ENCODE results near the gene PPP2R2D.

The PPP2R2D gene

GRCh38 chr10:131954356-131954965 is 53.7 kb downstream of the PPP2R2D start:
- DNase-seq = no peak

DNA sequence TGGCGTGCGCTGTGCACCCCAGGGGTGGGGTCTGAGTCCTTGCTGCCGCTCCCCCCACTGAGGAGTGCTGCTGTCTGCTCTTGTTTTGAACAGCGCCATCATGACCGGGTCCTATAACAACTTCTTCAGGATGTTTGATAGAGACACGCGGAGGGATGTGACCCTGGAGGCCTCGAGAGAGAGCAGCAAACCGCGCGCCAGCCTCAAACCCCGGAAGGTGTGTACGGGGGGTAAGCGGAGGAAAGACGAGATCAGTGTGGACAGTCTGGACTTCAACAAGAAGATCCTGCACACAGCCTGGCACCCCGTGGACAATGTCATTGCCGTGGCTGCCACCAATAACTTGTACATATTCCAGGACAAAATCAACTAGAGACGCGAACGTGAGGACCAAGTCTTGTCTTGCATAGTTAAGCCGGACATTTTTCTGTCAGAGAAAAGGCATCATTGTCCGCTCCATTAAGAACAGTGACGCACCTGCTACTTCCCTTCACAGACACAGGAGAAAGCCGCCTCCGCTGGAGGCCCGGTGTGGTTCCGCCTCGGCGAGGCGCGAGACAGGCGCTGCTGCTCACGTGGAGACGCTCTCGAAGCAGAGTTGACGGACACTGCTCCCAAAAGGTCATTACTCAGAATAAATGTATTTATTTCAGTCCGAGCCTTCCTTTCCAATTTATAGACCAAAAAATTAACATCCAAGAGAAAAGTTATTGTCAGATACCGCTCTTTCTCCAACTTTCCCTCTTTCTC is 55.0 kb downstream of the PPP2R2D start:
- DNase-seq = no peak

DNA sequence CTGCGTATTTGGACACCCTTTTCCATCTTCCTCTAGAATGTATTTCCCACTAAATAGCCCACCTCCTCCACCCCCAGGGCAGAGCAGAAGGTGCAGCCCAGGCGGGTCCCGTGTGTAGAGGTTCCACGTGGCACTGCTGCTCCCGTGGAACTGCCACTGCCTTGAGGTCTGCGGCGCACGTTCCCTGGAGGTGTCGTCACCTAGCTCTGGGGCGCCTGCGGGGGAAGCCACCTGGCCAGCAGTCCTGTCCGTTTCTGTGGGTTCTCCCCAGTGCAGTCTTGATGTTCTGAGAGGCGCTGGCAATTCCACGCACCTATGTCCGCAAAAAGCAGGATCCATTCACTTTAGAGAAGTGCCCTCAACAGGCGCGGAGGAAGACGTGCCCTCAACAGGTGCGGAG is 59.0 kb downstream of the PPP2R2D start:
- no peak for DNase-seq

DNA sequence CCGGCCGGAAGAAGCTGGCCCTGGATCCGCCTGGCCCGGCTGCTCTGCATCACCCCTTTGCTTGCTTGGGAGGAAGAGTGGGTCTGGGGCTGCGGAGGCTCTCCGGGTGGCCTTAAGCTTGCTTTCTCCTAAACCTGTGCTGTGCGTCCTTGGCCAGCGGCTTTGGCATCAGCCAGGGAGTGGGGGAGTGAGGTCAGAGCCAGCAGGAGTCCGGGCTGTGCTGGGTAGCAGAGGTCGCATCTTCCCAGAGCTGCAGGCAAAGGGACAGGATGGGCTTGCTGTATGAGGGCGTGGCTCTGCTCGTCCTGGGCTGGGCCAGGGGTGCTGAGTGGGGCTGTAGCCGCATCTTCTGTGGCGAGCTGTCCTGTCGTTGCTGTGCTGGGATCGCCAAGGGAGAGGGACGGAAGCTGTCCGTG is 59.8 kb downstream of the PPP2R2D start:
- no peak for DNase-seq

DNA sequence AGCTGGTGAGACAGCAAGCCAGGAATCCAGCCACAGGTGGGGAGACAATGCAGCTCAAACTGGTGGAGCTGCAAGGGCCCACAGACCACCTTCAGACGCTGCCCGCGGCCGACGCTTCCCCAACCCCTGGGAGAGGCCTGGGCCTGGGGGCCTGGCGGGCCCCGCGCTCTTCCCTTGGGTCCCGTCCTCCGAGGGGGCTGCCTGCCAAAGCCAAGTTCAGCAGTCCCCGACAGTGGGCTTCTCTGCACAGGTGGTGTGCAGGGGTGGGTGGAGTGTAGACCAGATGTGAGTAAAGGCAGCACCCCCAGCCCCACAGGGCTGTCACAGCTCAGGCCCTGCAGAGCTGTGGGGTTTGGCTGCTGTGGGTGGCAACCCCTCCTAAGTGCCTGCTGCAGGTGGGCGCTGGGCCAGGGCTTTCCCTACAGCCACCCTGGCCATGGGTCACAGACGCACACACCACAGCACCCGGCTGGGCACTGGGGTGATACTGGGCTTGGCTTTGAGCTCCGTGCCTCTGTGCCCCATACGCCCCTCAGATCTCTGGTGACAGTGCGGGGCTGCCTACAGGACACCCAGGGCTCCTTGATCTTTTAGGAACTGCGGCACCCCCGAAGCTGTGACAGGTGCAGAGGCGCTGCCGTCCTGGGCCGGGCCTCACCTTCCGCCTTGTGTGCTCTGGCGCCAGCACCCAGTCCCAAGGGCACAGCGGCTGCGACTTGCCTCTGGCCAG is 60.4 kb downstream of the PPP2R2D start:
- no peak for DNase-seq

GRCh38 chr10:131961777-131962662 is 61.2 kb downstream of the PPP2R2D start:
- no peak for DNase-seq

DNA sequence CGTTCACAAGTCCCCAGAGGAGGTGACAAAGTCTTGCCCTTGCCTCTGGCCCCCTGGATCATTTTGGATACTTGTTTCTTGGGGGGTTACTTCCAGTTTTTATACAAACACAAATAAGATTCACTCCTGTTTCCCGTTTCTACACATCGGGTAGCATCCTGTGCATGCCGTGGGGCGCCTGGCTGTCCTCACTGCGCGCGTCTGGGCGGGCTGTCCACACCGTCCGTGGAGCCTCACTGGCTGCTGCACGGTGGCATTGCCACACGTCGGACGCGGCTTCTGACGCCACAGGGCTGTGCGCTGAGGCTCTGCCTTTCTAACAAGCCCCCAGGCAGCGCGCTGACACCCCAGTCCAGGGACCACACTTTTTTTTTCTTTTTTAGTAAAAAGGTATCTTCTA is 62.5 kb downstream of the PPP2R2D start:
- no peak for DNase-seq

DNA sequence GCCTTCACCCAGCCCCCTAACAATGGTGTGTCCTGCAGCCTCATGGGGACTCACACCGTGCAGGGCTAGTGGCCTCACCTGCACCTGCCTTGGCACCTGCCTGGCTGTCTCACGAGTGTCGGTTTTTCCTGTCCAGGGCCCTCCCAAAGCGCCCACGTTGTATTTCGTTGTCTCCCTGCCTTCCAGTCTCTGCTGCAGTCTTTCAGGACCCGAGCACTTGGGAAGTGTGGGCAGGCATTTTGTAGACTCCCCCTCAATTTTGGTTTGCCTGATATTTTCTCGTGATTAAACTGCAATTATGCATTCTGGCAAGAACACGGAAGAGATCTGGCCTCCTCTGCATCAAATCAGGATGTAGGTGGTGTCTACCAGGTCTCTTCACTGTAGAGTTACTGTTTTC is 63.0 kb downstream of the PPP2R2D start:
- DNase-seq = no peak

DNA sequence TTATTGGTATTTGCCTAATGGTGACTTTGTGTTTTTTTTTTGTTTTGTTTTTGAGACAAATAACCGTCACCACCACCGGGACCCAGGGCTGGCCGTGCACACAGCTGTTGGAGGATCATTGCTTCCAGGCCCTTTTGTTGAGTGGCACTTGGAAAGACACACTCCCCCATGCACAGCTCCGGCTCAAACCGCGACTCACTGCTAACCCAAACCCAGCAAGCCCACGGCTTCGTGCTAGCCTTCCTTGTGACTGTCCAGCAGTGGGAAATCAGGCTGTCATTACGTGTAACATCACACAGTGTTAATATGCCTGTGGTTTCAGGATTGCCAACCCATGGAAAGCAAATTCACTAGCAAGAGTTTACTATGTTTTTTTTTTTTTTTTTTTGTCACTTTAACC is 63.5 kb downstream of the PPP2R2D start:
- no peak for DNase-seq

DNA sequence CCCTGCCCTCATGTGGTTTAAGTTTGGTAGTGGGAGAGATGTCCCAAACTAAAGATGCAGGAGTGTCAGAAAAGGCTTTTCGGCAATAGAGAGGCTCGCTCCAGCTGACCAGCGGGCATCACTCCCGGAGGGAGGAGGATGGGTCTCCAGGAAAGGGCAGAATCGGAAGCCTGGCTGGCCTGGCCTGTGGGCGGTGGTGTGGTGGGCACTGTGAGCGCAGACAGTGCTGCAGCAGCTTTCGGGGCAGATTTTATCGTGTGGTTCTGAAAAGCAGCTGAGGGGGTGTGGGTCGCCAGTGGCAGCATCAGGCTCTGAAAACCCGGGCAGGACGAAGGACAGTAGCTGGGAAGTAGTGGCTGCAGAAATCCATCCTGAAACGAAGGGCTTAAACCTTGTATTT is 68.1 kb downstream of the PPP2R2D start:
- no peak for DNase-seq

DNA sequence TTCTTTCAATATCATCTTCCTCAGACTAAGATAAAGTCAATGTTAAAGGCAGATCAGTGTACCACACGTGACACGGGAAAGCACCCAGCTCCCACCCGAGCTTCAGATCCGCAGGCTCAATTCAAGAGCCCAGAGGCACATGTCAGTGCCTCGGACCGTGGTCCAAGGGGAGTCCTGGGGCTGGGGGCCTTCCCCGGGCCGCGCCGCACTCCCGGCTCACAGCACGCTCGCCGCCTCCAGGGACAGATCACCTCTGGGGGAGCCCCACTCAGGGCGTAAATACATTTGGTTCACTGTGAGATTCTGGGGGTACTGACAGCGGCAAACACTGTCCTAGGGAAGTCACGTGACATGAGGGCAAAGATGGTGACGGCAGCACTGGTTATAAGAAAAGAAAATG is 70.1 kb downstream of the PPP2R2D start:
- DNase-seq = no peak

DNA sequence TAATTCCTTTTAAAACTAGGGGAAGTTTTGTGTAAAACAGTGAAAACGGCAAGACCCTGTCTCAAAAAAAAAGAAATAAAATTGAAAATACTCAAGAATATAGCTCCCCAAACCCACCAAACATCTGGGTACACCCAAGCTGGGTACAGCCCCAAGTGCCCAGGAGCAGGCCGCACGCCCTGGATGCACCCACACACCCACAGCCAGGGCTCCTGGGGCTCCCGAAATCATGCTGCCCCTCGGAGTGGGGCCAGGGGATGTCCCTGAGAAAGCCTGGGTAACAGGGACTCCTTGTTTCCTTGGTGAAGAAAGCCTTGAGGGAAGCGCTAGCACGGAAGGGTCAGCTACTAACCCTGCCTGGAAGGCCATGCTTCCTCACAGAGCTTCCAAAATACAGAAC is 70.8 kb downstream of the PPP2R2D start:
- no peak for DNase-seq

DNA sequence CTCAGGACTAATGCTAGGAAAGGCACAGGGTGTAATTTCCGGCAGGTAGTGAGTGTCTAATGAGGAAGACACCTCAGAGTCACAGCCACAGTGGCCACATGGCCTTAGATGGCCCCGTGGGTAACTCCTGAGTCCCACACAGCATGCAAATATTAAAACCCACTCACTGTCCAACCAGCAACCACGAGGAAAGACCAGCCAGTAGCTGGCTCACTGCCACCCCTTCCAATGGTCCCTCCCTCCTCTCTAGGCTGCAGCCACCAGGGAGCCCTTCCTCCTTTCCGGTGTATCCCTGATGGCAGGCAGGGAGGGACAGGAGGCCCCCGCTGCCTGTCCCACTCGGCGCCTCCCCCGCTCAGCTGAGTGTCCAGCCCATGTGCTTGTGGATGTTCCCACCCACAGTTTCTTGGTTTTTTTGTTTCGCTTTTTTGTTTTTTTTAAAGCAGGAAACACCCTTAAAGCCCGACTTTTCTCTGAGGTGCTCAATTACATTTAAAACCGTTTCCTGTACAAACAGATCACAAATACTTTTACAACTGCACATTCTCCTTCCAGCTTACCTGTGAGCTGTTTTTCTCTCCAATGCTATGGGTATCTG is 71.8 kb downstream of the PPP2R2D start:
- no peak for DNase-seq

GRCh38 chr10:131973160-131973951 is 72.5 kb downstream of the PPP2R2D start:
- DNase-seq = no peak

DNA sequence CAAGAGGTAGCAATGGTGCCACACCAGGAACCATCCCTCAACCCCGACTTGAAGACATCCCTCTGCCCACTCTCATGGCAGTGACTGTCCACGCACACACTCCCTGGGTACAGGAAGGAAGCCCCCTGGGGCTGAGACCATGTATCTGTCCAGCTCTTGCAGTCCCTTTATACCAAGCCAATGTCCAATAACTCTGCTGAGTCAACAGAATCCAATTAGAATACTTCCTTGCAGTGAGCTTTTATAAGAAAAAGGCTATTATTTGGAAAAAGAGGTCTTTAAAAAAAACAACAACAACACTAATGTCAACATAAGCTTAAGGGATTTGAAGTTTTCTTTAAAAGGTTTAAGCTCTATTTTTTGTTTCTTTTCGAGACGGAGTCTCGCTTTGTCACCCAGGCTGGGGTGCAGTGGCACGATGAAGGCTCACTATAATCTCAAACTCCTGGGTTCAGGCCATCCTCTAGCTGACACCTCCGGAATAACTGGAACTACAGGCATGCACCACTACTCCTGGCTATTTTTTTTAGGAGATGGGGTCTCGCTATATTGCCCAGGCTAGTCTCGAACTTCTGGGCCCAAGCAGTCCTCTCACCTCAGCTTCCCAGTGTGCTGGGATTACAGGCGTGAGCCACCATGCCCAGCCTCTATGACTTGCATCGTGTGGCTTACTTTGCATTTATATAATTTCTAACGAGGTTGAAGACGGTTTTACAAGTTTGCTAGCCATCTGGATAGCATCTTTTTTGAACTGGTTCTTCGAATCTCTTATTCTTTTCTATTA is 73.4 kb downstream of the PPP2R2D start:
- no peak for DNase-seq

DNA sequence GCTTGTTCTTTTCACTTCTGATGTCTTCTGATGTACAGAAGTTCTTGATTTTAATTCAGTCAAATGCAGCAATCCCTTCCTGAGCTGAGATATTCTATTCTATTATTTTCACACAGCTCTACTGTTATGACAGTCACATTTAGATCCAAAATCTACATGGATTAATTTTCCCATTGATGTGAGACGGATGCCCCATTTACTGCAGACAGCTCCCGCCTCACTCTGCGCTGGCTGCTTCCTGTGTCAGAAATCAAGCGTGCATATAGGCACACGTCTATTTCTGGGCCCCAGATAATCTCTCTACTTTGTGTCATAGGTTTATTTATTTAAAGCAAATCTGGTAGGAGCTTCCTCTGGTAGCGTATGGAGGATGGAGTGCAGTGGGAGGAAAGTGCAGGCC is 74.2 kb downstream of the PPP2R2D start:
- no peak for DNase-seq

- DNase-seq = no peak
Observed at GRCh38 chr10:131975796-131976195, 75.0 kb downstream of the PPP2R2D start.

GRCh38 chr10:131977323-131978096 is 76.7 kb downstream of the PPP2R2D start:
- no peak for DNase-seq

DNA sequence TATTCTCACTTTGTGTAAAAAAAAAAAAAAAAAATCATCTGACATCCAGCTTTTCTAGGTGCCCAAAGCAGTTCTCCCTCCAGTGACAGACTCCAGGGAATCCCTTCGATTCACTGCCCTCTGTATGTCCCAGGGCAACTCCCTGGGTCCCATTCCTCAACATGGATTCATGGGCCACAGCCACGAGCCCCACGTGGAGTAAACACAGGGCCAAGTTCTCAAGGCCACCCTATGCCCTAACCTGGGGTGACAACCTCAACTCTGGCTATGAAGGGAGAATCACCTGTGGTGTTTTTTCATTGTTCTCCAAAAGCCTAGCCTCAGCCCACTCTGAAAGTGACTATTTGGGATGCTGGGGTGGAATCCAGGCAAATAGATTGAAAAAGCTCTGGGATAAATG is 77.6 kb downstream of the PPP2R2D start:
- no peak for DNase-seq

DNA sequence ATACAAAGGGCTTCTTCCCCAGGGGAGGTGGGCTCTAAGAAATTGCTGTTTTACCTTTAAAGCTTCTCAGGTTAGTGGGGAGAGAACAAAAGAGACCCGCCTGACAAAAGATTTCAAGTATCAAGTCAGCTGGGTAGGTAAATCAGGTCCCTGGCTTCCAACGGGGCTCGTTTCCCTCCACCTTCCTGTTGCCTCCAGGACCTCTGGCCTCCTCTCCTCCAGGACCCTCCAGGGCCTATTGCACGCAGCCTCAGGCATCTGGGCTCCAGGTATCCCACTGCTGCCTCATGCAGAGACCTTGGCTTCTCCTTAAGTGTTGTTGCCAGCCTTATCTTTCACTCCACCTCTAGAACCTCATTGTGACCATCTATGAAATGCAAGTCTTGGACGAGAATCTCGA is 78.0 kb downstream of the PPP2R2D start:
- no peak for DNase-seq

Measured in NCI-H774 (cell line).